OCI-LY7 (cell line): ENCODE data around the gene FNTB. TPM values are rescaled to one million over a fixed set of nuclear protein-coding genes. Genes with fewer than 3 reads are reported as not detected.

Experiments used
- BruUV-seq: library from RNA; stranded (reverse); fragments of 400-500 nt; replicated peaks from 2 replicates; lab custom pipeline; 2021; lab: Mats Ljungman, UMichigan
- CTCF ChIA-PET: fragments of 300-600 bp; sonication (Branson Sonifier 250); formaldehyde crosslinking; loops from one replicate; lab custom pipeline; 2022; ENCODE audit warnings: antibody characterized with exemption; ENCODE audit not compliant: unreplicated experiment; lab: Charles Lee
- POLR2A ChIA-PET: fragments of 300-600 bp; sonication (Branson Sonifier 250); formaldehyde crosslinking; loops from one replicate; lab custom pipeline; 2022; ENCODE audit warnings: antibody characterized with exemption; lab: Charles Lee
- DNase-seq: peaks from one replicate; pipeline ENCODE4 v3.0.0-alpha.2; 2015; ENCODE audit warnings: low spot score
- H2AFZ ChIP-seq: fragments of 200-600 bp; sonication (generic), shearing (Covaris generic); 2 replicates; pipeline ENCODE4 v1.6.1; 2014; ENCODE audit warnings: mild to moderate bottlenecking, antibody characterized with exemption, low read length, moderate library complexity
- H3K27ac ChIP-seq: fragments of 200-600 bp; sonication (generic); 2 replicates; pipeline ENCODE4 v1.5.1; 2014; ENCODE audit warnings: mixed run types, low read depth, mild to moderate bottlenecking, moderate library complexity, low read length, inconsistent platforms; ENCODE audit not compliant: poor library complexity, severe bottlenecking
- H3K36me3 ChIP-seq: fragments of 200-600 bp; sonication (generic); 2 replicates; pipeline ENCODE4 v1.6.1; 2014; ENCODE audit warnings: mild to moderate bottlenecking, antibody characterized with exemption, low read length, moderate library complexity, mixed read lengths; ENCODE audit not compliant: insufficient read depth
- H3K4me1 ChIP-seq: fragments of 200-600 bp; sonication (generic); 2 replicates; pipeline ENCODE4 v1.5.1; 2014; ENCODE audit warnings: mild to moderate bottlenecking, low read length; ENCODE audit not compliant: insufficient read depth, poor library complexity, severe bottlenecking
- H3K4me2 ChIP-seq: fragments of 200-600 bp; sonication (generic); 2 replicates; pipeline ENCODE4 v1.6.1; 2014; ENCODE audit warnings: mild to moderate bottlenecking, low read length
- H3K4me3 ChIP-seq: fragments of 200-600 bp; sonication (generic); 2 replicates; pipeline ENCODE4 v1.5.1; 2014; ENCODE audit warnings: mild to moderate bottlenecking, low read depth, low read length; ENCODE audit not compliant: poor library complexity, severe bottlenecking
- H3K79me2 ChIP-seq: fragments of 200-600 bp; sonication (generic); 2 replicates; pipeline ENCODE4 v1.6.1; 2016; ENCODE audit warnings: low read depth, mild to moderate bottlenecking, low read length, moderate library complexity, mixed read lengths; ENCODE audit not compliant: insufficient read depth
- H3K9me2 ChIP-seq: fragments of 200-600 bp; sonication (generic); 2 replicates; pipeline ENCODE4 v1.6.1; 2016; ENCODE audit warnings: mild to moderate bottlenecking, low read length, mixed read lengths; ENCODE audit not compliant: insufficient read depth
- H3K9me3 ChIP-seq: fragments of 200-600 bp; sonication (generic); 2 replicates; pipeline ENCODE4 v1.6.1; 2014; ENCODE audit warnings: mild to moderate bottlenecking, mixed run types, low read length, mixed read lengths
- H4K20me1 ChIP-seq: fragments of 200-600 bp; sonication (generic); 2 replicates; pipeline ENCODE4 v1.6.1; 2014; ENCODE audit warnings: mild to moderate bottlenecking, antibody characterized with exemption, low read length, moderate library complexity, mixed read lengths; ENCODE audit not compliant: insufficient read depth
- CTCF ChIP-seq: fragments of 200-600 bp; sonication (generic); conservative IDR thresholded peaks from 2 replicates; pipeline ENCODE4 v1.5.1; 2014; ENCODE audit warnings: mild to moderate bottlenecking, antibody characterized with exemption, low read length, moderate library complexity, mixed read lengths
- EZH2phosphoT487 ChIP-seq: fragments of 200-600 bp; sonication (generic); IDR thresholded peaks from 2 replicates; pipeline ENCODE4 v1.6.1; 2018; ENCODE audit warnings: low read depth, borderline replicate concordance, mild to moderate bottlenecking, mixed run types, antibody characterized with exemption, low read length, moderate library complexity, mixed read lengths
- intact Hi-C: fragments of 100-400 bp; cut with micrococcal nuclease; formaldehyde crosslinking; loops from one replicate; pipeline ENCODE4 v1.10.0; 2022; ENCODE audit not compliant: unreplicated experiment
- total RNA-seq, 2 experiments: library from RNA; depleted of rRNA in 1 of 2; stranded (reverse); fragments of >200 nt in 1 of 2; shearing (Covaris generic) in 1 of 2; gene quantifications; 2 replicates each; pipeline ENCODE4 v1.2.3, GENCODE V29; 2014 to 2022

Gene FNTB
- total RNA-seq, 2 experiments from 2014 or later = 9.2 to 18.0 TPM

- H2AFZ ChIP-seq = no peak overlapping the region
- H3K4me2 ChIP-seq = no peak overlapping the region
- BruUV-seq = no TSS peak
- ChIA-PET CTCF (no interaction called here), POLR2A (interaction anchor here (0.6 kb wide), 3 partner anchors 172 to 876 kb away, joined by 3 to 5 read pairs (median 3); no protein-coding TSS in a partner anchor)
- H3K27ac ChIP-seq = no peak overlapping the region
- no peaks in the 10 kb centered on the region for H4K20me1 ChIP-seq
- TF ChIP-seq CTCF = no peak
- no peak for TF ChIP-seq EZH2phosphoT487
- no peak overlapping the region for H3K4me3 ChIP-seq
- peaks cover 10% of the 10 kb centered on the region; the same call in 1 of the 2 replicates for H3K79me2 ChIP-seq
- H3K36me3 ChIP-seq = peaks cover 5% of the 10 kb centered on the region; the same call in 1 of the 2 replicates
- no peak for DNase-seq
- H3K4me1 ChIP-seq = peaks cover 11% of the 10 kb centered on the region
- H3K9me2 ChIP-seq = no peaks in the 10 kb centered on the region
- no peaks in the 10 kb centered on the region for H3K9me3 ChIP-seq
- intact Hi-C loops = no loop called here
These were observed 6.7 kb downstream of the FNTB start for GRCh38 chr14:64993266-64993930.

- no peaks in the 10 kb centered on the region for H3K9me2 ChIP-seq
- no peak overlapping the region for H3K4me3 ChIP-seq
- H3K4me1 ChIP-seq = peaks cover 9% of the 10 kb centered on the region
- no peaks in the 10 kb centered on the region for H4K20me1 ChIP-seq
- CTCF ChIA-PET = no interaction called here
- POLR2A ChIA-PET = interaction anchor here (1.0 kb wide), 1 partner anchor 9 kb away, joined by 3 read pairs; no protein-coding TSS in a partner anchor
- no TSS peak for BruUV-seq
- no peak for DNase-seq
- TF ChIP-seq CTCF (no peak), EZH2phosphoT487 (no peak)
- 0 out of 2 replicates have a peak, but pooled peaks cover 2% of the 10 kb centered on the region for H3K79me2 ChIP-seq
- H3K36me3 ChIP-seq = no peaks in the 10 kb centered on the region
- no peaks in the 10 kb centered on the region for H3K9me3 ChIP-seq
- no peak overlapping the region for H3K4me2 ChIP-seq
- no peak overlapping the region for H3K27ac ChIP-seq
- intact Hi-C loops = no loop called here
- H2AFZ ChIP-seq = no peak overlapping the region
These were observed 7.8 kb downstream of the FNTB start for GRCh38 chr14:64994540-64994939.

DNA sequence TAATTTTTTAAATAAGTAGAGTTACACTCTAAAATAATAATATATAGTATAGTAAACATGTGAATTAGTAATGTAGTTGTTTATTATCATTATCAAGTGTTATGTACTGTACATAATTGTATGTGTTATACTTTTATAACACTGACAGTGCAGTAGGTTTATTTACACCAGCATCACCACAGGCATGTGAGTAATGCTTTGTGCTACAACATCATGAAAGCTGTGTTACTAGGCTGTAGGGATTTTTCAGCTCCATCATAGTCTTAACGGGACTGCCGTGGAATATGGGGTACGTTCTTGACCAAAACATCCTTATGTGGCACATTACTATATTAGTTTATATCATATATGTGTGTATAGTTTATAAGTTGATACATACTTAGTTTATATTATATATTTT is 8.6 kb downstream of the FNTB start:
- H3K36me3 ChIP-seq = no peaks in the 10 kb centered on the region
- no peak overlapping the region for H3K27ac ChIP-seq
- no peaks in the 10 kb centered on the region for H3K9me2 ChIP-seq
- no peaks in the 10 kb centered on the region for H3K9me3 ChIP-seq
- no peaks in the 10 kb centered on the region for H3K79me2 ChIP-seq
- no peak overlapping the region for H3K4me3 ChIP-seq
- H3K4me1 ChIP-seq = peaks cover 9% of the 10 kb centered on the region
- intact Hi-C loops = no loop called here
- H4K20me1 ChIP-seq = no peaks in the 10 kb centered on the region
- no peak overlapping the region for H3K4me2 ChIP-seq
- no peak for DNase-seq
- POLR2A ChIA-PET = interaction anchor here (1.0 kb wide), 1 partner anchor 8 kb away, joined by 3 read pairs; no protein-coding TSS in a partner anchor
- TF ChIP-seq CTCF (no peak), EZH2phosphoT487 (no peak)
- CTCF ChIA-PET = no interaction called here
- BruUV-seq = no TSS peak
- H2AFZ ChIP-seq = no peak overlapping the region
